Skeletal muscle satellite cell (primary cell): ENCODE measurements around the gene FBP1. TPM values are rescaled to one million over a fixed set of nuclear protein-coding genes. Genes with fewer than 3 reads are reported as not detected.

ENCODE experiments used
- H3K27me3 ChIP-seq: 2 replicates; pipeline ENCODE4 v1.7.0; 2013; ENCODE audit warnings: low read length; ENCODE audit not compliant: control insufficient read depth, insufficient read depth
- H3K36me3 ChIP-seq: 2 replicates; pipeline ENCODE4 v1.7.0; 2013; ENCODE audit warnings: mild to moderate bottlenecking, control low read depth, low read length; ENCODE audit not compliant: insufficient read depth
- H3K4me1 ChIP-seq: 2 replicates; pipeline ENCODE4 v1.7.0; 2013; ENCODE audit warnings: low read length; ENCODE audit not compliant: control insufficient read depth, insufficient read depth
- H3K4me2 ChIP-seq: 2 replicates; pipeline ENCODE4 v1.7.0; 2013; ENCODE audit warnings: mild to moderate bottlenecking, low read length
- H3K4me3 ChIP-seq: 2 replicates; pipeline ENCODE4 v1.7.0; 2013; ENCODE audit warnings: low read length
- H3K9ac ChIP-seq: 2 replicates; pipeline ENCODE4 v1.7.0; 2013; ENCODE audit warnings: mild to moderate bottlenecking, low read depth, low read length, moderate library complexity
- H3K9me3 ChIP-seq: replicated peaks from 2 replicates; pipeline ENCODE4 v1.7.0; 2013; ENCODE audit warnings: mild to moderate bottlenecking, control low read depth, low read length
- total RNA-seq: library from RNA; depleted of rRNA; stranded (reverse); fragments of >200 nt; gene quantifications from 2 replicates; pipeline ENCODE4 v1.2.3, GENCODE V29; 2012; rRNA removed

Gene FBP1
- total RNA-seq: under 0.01 TPM in 1 of 2 replicates, not detected in the other

GRCh38 chr9:94639061-94639998, at the start of gene FBP1:
TSS of gene FBP1 (minus strand) at chr9:94639518. CDS start at chr9:94639310, 208 bp downstream.
- Histone ChIP-seq H3K9ac (no peak within 1 kb of the TSS), H3K27me3 (peaks cover 38% of the 10 kb centered on the region), H3K4me1 (peaks cover 6% of the 10 kb centered on the region), H3K36me3 (no peaks in the 10 kb centered on the region), H3K4me2 (peak within 1 kb of the TSS; percentile 86), H3K9me3 (no peaks in the 10 kb centered on the region), H3K4me3 (peak within 1 kb of the TSS; percentile 65)

GRCh38 chr9:94687451-94687850, 48.1 kb upstream of the FBP1 start:
- H3K4me3 ChIP-seq: no peak overlapping the region
- H3K9ac ChIP-seq: no peak overlapping the region
- no peaks in the 10 kb centered on the region for H3K36me3 ChIP-seq
- no peaks in the 10 kb centered on the region for H3K9me3 ChIP-seq
- peaks cover 12% of the 10 kb centered on the region for H3K27me3 ChIP-seq
- H3K4me2 ChIP-seq: no peak overlapping the region
- no peaks in the 10 kb centered on the region for H3K4me1 ChIP-seq

- H3K9me3 ChIP-seq: no peaks in the 10 kb centered on the region
- H3K9ac ChIP-seq: no peak overlapping the region
- no peaks in the 10 kb centered on the region for H3K4me1 ChIP-seq
- H3K36me3 ChIP-seq: no peaks in the 10 kb centered on the region
- H3K4me2 ChIP-seq: no peak overlapping the region
- H3K4me3 ChIP-seq: no peak overlapping the region
- peaks cover 4% of the 10 kb centered on the region for H3K27me3 ChIP-seq
Measured at GRCh38 chr9:94685359-94685758, 46.0 kb upstream of the FBP1 start.

- H3K9ac ChIP-seq: peak overlapping the region; percentile 72
Measured at GRCh38 chr9:94681508-94681907, 42.2 kb upstream of the FBP1 start.

GRCh38 chr9:94680621-94681020, 41.3 kb upstream of the FBP1 start:
- Histone ChIP-seq H3K4me1 (peaks cover 6% of the 10 kb centered on the region), H3K4me2 (no peak overlapping the region), H3K9ac (no peak overlapping the region), H3K9me3 (no peaks in the 10 kb centered on the region), H3K4me3 (no peak overlapping the region), H3K27me3 (no peaks in the 10 kb centered on the region), H3K36me3 (no peaks in the 10 kb centered on the region)

More at GRCh38 chr9:94681508-94681907, 42.2 kb upstream of the FBP1 start:
- peak overlapping the region; percentile 16 for H3K4me2 ChIP-seq
- H3K27me3 ChIP-seq: no peaks in the 10 kb centered on the region
- H3K4me1 ChIP-seq: peaks cover 3% of the 10 kb centered on the region
- H3K36me3 ChIP-seq: no peaks in the 10 kb centered on the region
- H3K9me3 ChIP-seq: no peaks in the 10 kb centered on the region
- no peak overlapping the region for H3K4me3 ChIP-seq

GRCh38 chr9:94680020-94680419, 40.7 kb upstream of the FBP1 start:
- no peaks in the 10 kb centered on the region for H3K27me3 ChIP-seq
- no peak overlapping the region for H3K4me2 ChIP-seq
- H3K4me3 ChIP-seq: no peak overlapping the region
- no peak overlapping the region for H3K9ac ChIP-seq
- H3K36me3 ChIP-seq: no peaks in the 10 kb centered on the region
- H3K9me3 ChIP-seq: no peaks in the 10 kb centered on the region
- peaks cover 12% of the 10 kb centered on the region for H3K4me1 ChIP-seq

- Histone ChIP-seq H3K4me3 (no peak overlapping the region), H3K27me3 (no peaks in the 10 kb centered on the region), H3K36me3 (no peaks in the 10 kb centered on the region), H3K4me1 (peaks cover 17% of the 10 kb centered on the region), H3K9me3 (no peaks in the 10 kb centered on the region), H3K9ac (no peak overlapping the region), H3K4me2 (no peak overlapping the region)
Measured at GRCh38 chr9:94679587-94679986, 40.3 kb upstream of the FBP1 start.

GRCh38 chr9:94677929-94678328, 38.6 kb upstream of the FBP1 start:
- H3K36me3 ChIP-seq: no peaks in the 10 kb centered on the region
- no peaks in the 10 kb centered on the region for H3K27me3 ChIP-seq

GRCh38 chr9:94676446-94677131, 37.3 kb upstream of the FBP1 start:
- Histone ChIP-seq H3K36me3 (no peaks in the 10 kb centered on the region), H3K9ac (no peak overlapping the region), H3K27me3 (no peaks in the 10 kb centered on the region), H3K4me3 (no peak overlapping the region), H3K4me1 (peaks cover 33% of the 10 kb centered on the region), H3K4me2 (no peak overlapping the region), H3K9me3 (no peaks in the 10 kb centered on the region)

More at GRCh38 chr9:94677929-94678328, 38.6 kb upstream of the FBP1 start:
- Histone ChIP-seq H3K9me3 (no peaks in the 10 kb centered on the region), H3K9ac (no peak overlapping the region), H3K4me1 (peaks cover 28% of the 10 kb centered on the region), H3K4me2 (no peak overlapping the region), H3K4me3 (no peak overlapping the region)

GRCh38 chr9:94675008-94675881, 35.9 kb upstream of the FBP1 start:
- peak overlapping the region; percentile 59 for H3K9ac ChIP-seq
- no peak overlapping the region for H3K4me3 ChIP-seq
- H3K36me3 ChIP-seq: no peaks in the 10 kb centered on the region
- H3K4me2 ChIP-seq: peak overlapping the region; percentile 43
- no peaks in the 10 kb centered on the region for H3K9me3 ChIP-seq
- peaks cover 33% of the 10 kb centered on the region for H3K4me1 ChIP-seq
- H3K27me3 ChIP-seq: no peaks in the 10 kb centered on the region
